Right lobe of liver (tissue), 6 donors: ENCODE measurements around the gene SLA2. TPM values are rescaled to one million over a fixed set of nuclear protein-coding genes. Genes with fewer than 3 reads are reported as not detected.
A peak's percentile ranks its signal among the peaks of the same experiment; 100 is the strongest.

ENCODE experiments used
- ATAC-seq, 4 donors: fragments of 200-7000 bp; cut with Tn5 transposase; one replicate each; pipeline ENCODE4 v1.9.1; 2020; ENCODE audit warnings: mild to moderate bottlenecking in 4 of 4, moderate library complexity in 4 of 4
- DNase-seq, 3 donors: peaks; one replicate each; pipeline ENCODE4 v3.0.0-alpha.2; 2020
- H3K27ac ChIP-seq, 3 donors: fragments of 200-600 bp; one replicate each; pipeline ENCODE4 v1.8.0; 2022
- H3K27me3 ChIP-seq, 2 donors: fragments of 200-600 bp; one replicate each; pipeline ENCODE4 v1.8.0; 2022
- H3K36me3 ChIP-seq, 4 donors: fragments of 200-600 bp; sonication (generic) in 1 of 4; one replicate each; pipeline versions ENCODE4 v1.5.1 to v1.8.0; 2017 to 2022; ENCODE audit warnings: control low read depth in 1 of 4
- H3K4me1 ChIP-seq, 4 donors: fragments of 200-600 bp; sonication (generic) in 1 of 4; one replicate each; pipeline versions ENCODE4 v1.5.1 to v1.8.0; 2017 to 2022; ENCODE audit warnings: control low read depth in 1 of 4
- H3K4me3 ChIP-seq, 3 donors: fragments of 200-600 bp; one replicate each; pipeline ENCODE4 v1.8.0; 2022
- H3K9me3 ChIP-seq, 4 donors: fragments of 200-600 bp; sonication (generic) in 1 of 4; one replicate each; pipeline versions ENCODE4 v1.5.1 to v1.8.0; 2017 to 2022; ENCODE audit warnings: control low read depth in 1 of 4
- POLR2A ChIP-seq: fragments of 450-650 bp; IDR thresholded peaks from one replicate; pipeline ENCODE4 v1.6.1; 2017; ENCODE audit warnings: antibody characterized with exemption, mild to moderate bottlenecking
- WGBS: methylation state at CpG from one replicate; pipeline ENCODE4 v1.1.6; 2018; ENCODE audit warnings: low coverage, low lambda C conversion rate; ENCODE audit not compliant: insufficient coverage; ENCODE audit errors: missing lambda C conversion rate; 5-methylcytosine and 5-hydroxymethylcytosine counted together
- intact Hi-C, 2 donors: fragments of 100-400 bp; cut with DNase I; formaldehyde crosslinking; loops; one replicate each; pipeline versions ENCODE4 v1.11.2 to v1.14.1; 2022
- total RNA-seq, 6 experiments: library from RNA; depleted of rRNA in 2 of 6; stranded (reverse); fragments of >200 nt in 2 of 6; fragmentation: NEBNext Ultra II Directional in 3 of 6; extraction: Animal tissue kit (Norgen Biotek cat#: 25700) in 3 of 6; gene quantifications; one replicate each; pipeline versions ENCODE4 v1.1.0 to v1.2.4, GENCODE V29; 2016 to 2023
- TF ChIP-seq, protein P1 (sequence below), 4 donors: fragments of 200-600 bp in 3 of 4; fragments of 450-650 bp in 1 of 4; IDR thresholded peaks; one replicate each; pipeline versions ENCODE4 v1.5.1 to v1.8.0; 2016 to 2022; ENCODE audit warnings: antibody characterized with exemption in 4 of 4, mild to moderate bottlenecking in 2 of 4
- donor health status: DM: no; HTN: yes; CAD: no.
- donor health status: DM: no; HTN: no; CAD: no.
- donor health status: DM: no; HTN: no; CAD: no.
- donor health status: DM: no; HTN: yes; CAD: no.
- donor health status: DM: no; HTN: yes; CAD: no.

SLA2 gene
- total RNA-seq, 6 experiments from 2014 or later = 0.18 to 0.50 (median 0.32) TPM

- ATAC-seq (peak in 1 of 4 donors; percentile 30), DNase-seq (no peak)
- Histone ChIP-seq H3K9me3 (no peaks in the 10 kb centered on the region), H3K4me1 (no peaks in the 10 kb centered on the region), H3K27ac (no peak overlapping the region), H3K27me3 (no peaks in the 10 kb centered on the region), H3K4me3 (no peak overlapping the region), H3K36me3 (peaks cover 0 to 11% (median 2%) of the 10 kb centered on the region in 4 donors)
- TF ChIP-seq, protein P1, sequence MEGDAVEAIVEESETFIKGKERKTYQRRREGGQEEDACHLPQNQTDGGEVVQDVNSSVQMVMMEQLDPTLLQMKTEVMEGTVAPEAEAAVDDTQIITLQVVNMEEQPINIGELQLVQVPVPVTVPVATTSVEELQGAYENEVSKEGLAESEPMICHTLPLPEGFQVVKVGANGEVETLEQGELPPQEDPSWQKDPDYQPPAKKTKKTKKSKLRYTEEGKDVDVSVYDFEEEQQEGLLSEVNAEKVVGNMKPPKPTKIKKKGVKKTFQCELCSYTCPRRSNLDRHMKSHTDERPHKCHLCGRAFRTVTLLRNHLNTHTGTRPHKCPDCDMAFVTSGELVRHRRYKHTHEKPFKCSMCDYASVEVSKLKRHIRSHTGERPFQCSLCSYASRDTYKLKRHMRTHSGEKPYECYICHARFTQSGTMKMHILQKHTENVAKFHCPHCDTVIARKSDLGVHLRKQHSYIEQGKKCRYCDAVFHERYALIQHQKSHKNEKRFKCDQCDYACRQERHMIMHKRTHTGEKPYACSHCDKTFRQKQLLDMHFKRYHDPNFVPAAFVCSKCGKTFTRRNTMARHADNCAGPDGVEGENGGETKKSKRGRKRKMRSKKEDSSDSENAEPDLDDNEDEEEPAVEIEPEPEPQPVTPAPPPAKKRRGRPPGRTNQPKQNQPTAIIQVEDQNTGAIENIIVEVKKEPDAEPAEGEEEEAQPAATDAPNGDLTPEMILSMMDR (IDR thresholded peaks at IDR 0.05) = no peak
- no peak for TF ChIP-seq POLR2A
- WGBS = 23% methylated on average over 2 of the region's 2 CpGs
- intact Hi-C loops = no loop called here
These were observed 17.0 kb upstream of the SLA2 start for GRCh38 chr20:36663031-36663430.

GRCh38 chr20:36658300-36658699 lies 12.3 kb upstream of the SLA2 start:
- no peaks in the 10 kb centered on the region for H3K9me3 ChIP-seq
- DNase-seq (no peak), ATAC-seq (no peak)
- intact Hi-C loops = no loop called here
- H3K27ac ChIP-seq = no peak overlapping the region
- H3K36me3 ChIP-seq = peaks cover 0 to 14% (median 0%) of the 10 kb centered on the region in 4 donors
- no peaks in the 10 kb centered on the region for H3K27me3 ChIP-seq
- WGBS = 50% methylated on average over 3 of the region's 3 CpGs
- no peak overlapping the region for H3K4me3 ChIP-seq
- H3K4me1 ChIP-seq = no peaks in the 10 kb centered on the region
- TF ChIP-seq, protein P1 (IDR thresholded peaks at IDR 0.05) = no peak
- TF ChIP-seq POLR2A = no peak

GRCh38 chr20:36656733-36657132 lies 10.7 kb upstream of the SLA2 start:
- intact Hi-C loops = no loop called here
- ATAC-seq = no peak

DNA sequence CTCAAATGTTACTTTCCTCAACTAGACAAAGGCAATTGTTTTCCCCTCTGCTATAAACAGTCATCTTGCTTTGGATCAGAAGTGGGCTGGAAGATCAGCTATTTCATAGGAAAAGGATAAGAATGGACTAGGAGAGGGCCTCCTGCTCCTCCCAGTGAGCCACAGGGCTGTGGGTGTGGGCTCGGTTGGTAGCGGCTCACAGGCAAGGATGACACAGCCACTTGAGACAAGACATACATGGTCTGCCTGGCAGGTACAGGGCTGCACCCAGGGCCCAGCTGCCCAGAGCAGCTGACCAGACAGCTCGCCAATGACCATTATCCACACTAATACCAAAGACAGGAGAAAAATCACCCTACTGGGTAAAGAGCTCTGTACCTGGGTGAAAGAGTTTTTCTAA lies 9.0 kb upstream of the SLA2 start:
- Histone ChIP-seq H3K27me3 (no peaks in the 10 kb centered on the region), H3K27ac (no peak overlapping the region), H3K4me3 (no peak overlapping the region), H3K9me3 (no peaks in the 10 kb centered on the region), H3K4me1 (no peaks in the 10 kb centered on the region), H3K36me3 (peaks cover 0 to 14% (median 0%) of the 10 kb centered on the region in 4 donors)
- intact Hi-C loops = no loop called here
- 93% methylated on average over 3 of the region's 3 CpGs for WGBS
- ATAC-seq (no peak), DNase-seq (no peak)
- TF ChIP-seq, protein P1 (IDR thresholded peaks at IDR 0.05) = no peak
- no peak for TF ChIP-seq POLR2A

More at GRCh38 chr20:36656733-36657132, 10.7 kb upstream of the SLA2 start:
- TF ChIP-seq, protein P1 (IDR thresholded peaks at IDR 0.05) = no peak
- TF ChIP-seq POLR2A = no peak
- H3K27me3 ChIP-seq = no peaks in the 10 kb centered on the region
- no peak for DNase-seq
- no peaks in the 10 kb centered on the region for H3K4me1 ChIP-seq
- H3K27ac ChIP-seq = no peak overlapping the region
- peaks cover 0 to 18% (median 0%) of the 10 kb centered on the region in 4 donors for H3K36me3 ChIP-seq
- H3K4me3 ChIP-seq = no peak overlapping the region
- WGBS = 90% methylated on average over 4 of the region's 4 CpGs
- H3K9me3 ChIP-seq = no peaks in the 10 kb centered on the region

DNA sequence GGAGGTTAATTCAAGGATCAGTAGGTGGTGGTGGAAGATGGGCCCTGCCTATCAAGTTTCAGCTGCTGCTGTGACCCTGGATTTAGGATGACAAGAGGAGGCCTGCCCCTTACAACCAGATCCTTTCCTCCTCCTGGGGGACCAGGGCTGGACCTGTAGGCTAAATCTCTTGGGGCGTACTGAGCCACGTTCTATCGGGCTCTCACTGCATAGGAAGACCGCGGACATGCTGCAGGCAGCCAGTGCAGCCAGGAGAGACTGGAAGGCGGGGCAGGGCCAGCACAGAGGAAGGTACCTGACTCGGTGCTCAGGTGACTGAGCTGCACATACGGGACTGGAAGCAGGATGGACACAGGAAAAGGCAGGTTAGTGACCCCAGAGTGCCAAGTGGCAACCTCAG lies 8.5 kb upstream of the SLA2 start:
- Histone ChIP-seq H3K36me3 (peaks cover 0 to 14% (median 0%) of the 10 kb centered on the region in 4 donors), H3K4me1 (no peaks in the 10 kb centered on the region), H3K4me3 (no peak overlapping the region), H3K9me3 (no peaks in the 10 kb centered on the region), H3K27me3 (no peaks in the 10 kb centered on the region), H3K27ac (no peak overlapping the region)
- intact Hi-C loops = no loop called here
- no peak for TF ChIP-seq POLR2A
- TF ChIP-seq, protein P1 (IDR thresholded peaks at IDR 0.05) = no peak
- ATAC-seq = no peak
- no peak for DNase-seq
- 88% methylated on average over 4 of the region's 8 CpGs for WGBS
